Adrenal gland (tissue), 12 donors: ENCODE measurements around the gene AEBP1. TPM values are rescaled to one million over a fixed set of nuclear protein-coding genes. Genes with fewer than 3 reads are reported as not detected.

Experiments used
- DNase-seq, 7 donors: peaks; one replicate each; pipeline ENCODE4 v3.0.0-alpha.2; 2019 to 2020
- H3K27ac ChIP-seq, 5 donors: fragments of 200-600 bp; sonication (generic) in 4 of 5; 1 replicate in 3 of 5; 2 replicates in 2 of 5; pipeline versions ENCODE4 v1.5.1 to v1.8.0; 2016 to 2020; ENCODE audit warnings: mild to moderate bottlenecking in 1 of 5
- H3K27me3 ChIP-seq: fragments of 200-600 bp; 2 replicates; pipeline ENCODE4 v1.8.0; 2021
- H3K36me3 ChIP-seq, 2 donors: fragments of 200-600 bp; replicated peaks in 1 of 2; 1 replicate in 1 of 2; 2 replicates in 1 of 2; pipeline versions ENCODE4 v1.5.1 to v1.8.0; 2018 to 2022
- H3K4me1 ChIP-seq, 2 donors: fragments of 200-600 bp; replicated peaks in 1 of 2; 1 replicate in 1 of 2; 2 replicates in 1 of 2; pipeline versions ENCODE4 v1.5.1 to v1.8.0; 2018 to 2021
- H3K4me3 ChIP-seq, 4 donors: fragments of 200-600 bp; sonication (generic) in 3 of 4; one replicate each; pipeline ENCODE4 v1.5.1; 2016 to 2018
- H3K9me3 ChIP-seq, 3 donors: fragments of 200-600 bp; sonication (generic) in 1 of 3; replicated peaks in 1 of 3; 1 replicate in 2 of 3; 2 replicates in 1 of 3; pipeline versions ENCODE4 v1.5.1 to v1.8.0; 2016 to 2021
- CTCF ChIP-seq, 6 experiments: fragments of 450-650 bp in 4 of 6; fragments of 200-600 bp in 2 of 6; sonication (generic) in 1 of 6; IDR thresholded peaks; 1 replicate in 5 of 6; 2 replicates in 1 of 6; pipeline versions ENCODE4 v1.5.1 to v1.8.0; 2016 to 2021; ENCODE audit warnings: antibody characterized with exemption in 6 of 6, mild to moderate bottlenecking in 2 of 6, moderate library complexity in 1 of 6
- POLR2A ChIP-seq, 2 donors: fragments of 450-650 bp; IDR thresholded peaks; one replicate each; pipeline ENCODE4 v1.6.1; 2017; ENCODE audit warnings: antibody characterized with exemption in 2 of 2, mild to moderate bottlenecking in 2 of 2, moderate library complexity in 1 of 2
- WGBS, 4 donors: extraction: QIAGEN DNeasy Blood & Tissue Kit in 2 of 4; methylation state at CpG; one replicate each; pipeline versions ENCODE4 v1.1.5 to v1.1.7; 2013 to 2017; 5-methylcytosine and 5-hydroxymethylcytosine counted together
- intact Hi-C, 2 donors: fragments of 100-400 bp; cut with DNase I; formaldehyde crosslinking; loops; one replicate each; pipeline versions ENCODE4 v1.14.1 to v1.15.0; 2022 to 2023
- polyA plus RNA-seq, 3 donors: library from polyadenylated mRNA; stranded (reverse); fragments of 200-250 nt in 2 of 3; fragments of 350-450 nt in 1 of 3; fragmentation: Illumina TruSeq in 1 of 3; extraction: RNeasy Lipid Tissue Mini Kit (QIAGEN cat#74804) in 1 of 3; gene quantifications; one replicate each; pipeline ENCODE4 v1.2.3, GENCODE V29; 2013 to 2014
- total RNA-seq, 9 donors: library from RNA; depleted of rRNA in 4 of 9; stranded (reverse); fragments of >200 nt in 4 of 9; fragments of 120-200 nt in 1 of 9; fragmentation: NEBNext Ultra II Directional in 1 of 9; extraction: Animal tissue kit (Norgen Biotek cat#: 25700) in 1 of 9; gene quantifications; one replicate each; pipeline versions ENCODE4 v1.1.0 to v1.2.4, GENCODE V29; 2013 to 2023
- donor health status: healthy with polysubstance abuse.
- donor health status: Bipolar disorder and iron deficiency.
- donor health status: DM: yes; HTN: yes; CAD: no.
- donor health status: DM: no; HTN: no; CAD: no.
- donor health status: DM: no; HTN: no; CAD: no.
- donor health status: DM: yes; HTN: yes; CAD: no.

AEBP1 gene
- total and polyA plus RNA-seq, 12 donors, result 5.4 to 292 (median 127) TPM

GRCh38 chr7:44145969-44146911, 42.1 kb downstream of the AEBP1 start:
- H3K4me3 ChIP-seq, result peak overlapping the region in 1 of 4 donors; percentile 50
- intact Hi-C loops, result no loop called here
- H3K27me3 ChIP-seq, result peaks cover 12% of the 10 kb centered on the region
- peak; percentile 62 to 81 (median 76) for DNase-seq
- H3K36me3 ChIP-seq, result no peaks in the 10 kb centered on the region
- TF ChIP-seq CTCF (IDR thresholded peaks at IDR 0.05) (no peak), POLR2A (IDR thresholded peaks at IDR 0.05) (no peak)
- H3K9me3 ChIP-seq, result no peaks in the 10 kb centered on the region
- 23 to 84% (median 29%) methylated on average over 10 to 65 of the region's 65 CpGs for WGBS, 4 donors
- no peak overlapping the region for H3K27ac ChIP-seq
- H3K4me1 ChIP-seq, result peaks cover 8% of the 10 kb centered on the region in 2 donors

- no peak overlapping the region for H3K27ac ChIP-seq
- no peaks in the 10 kb centered on the region for H3K36me3 ChIP-seq
- H3K4me1 ChIP-seq, result peaks cover 8% of the 10 kb centered on the region in 2 donors
- intact Hi-C loops, result no loop called here
- DNase-seq, result peak in 2 of 7 donors; percentile 4 to 14
- peaks cover 12% of the 10 kb centered on the region for H3K27me3 ChIP-seq
- no peak for TF ChIP-seq POLR2A (IDR thresholded peaks at IDR 0.05)
- TF ChIP-seq CTCF (IDR thresholded peaks at IDR 0.05), result no peak
- no peak overlapping the region for H3K4me3 ChIP-seq
- H3K9me3 ChIP-seq, result no peaks in the 10 kb centered on the region
- 72 to 79% (median 77%) methylated on average over 18 to 33 of the region's 33 CpGs for WGBS, 4 donors
These were observed 43.2 kb downstream of the AEBP1 start for GRCh38 chr7:44147026-44147991.

GRCh38 chr7:44148166-44148565, 44.0 kb downstream of the AEBP1 start:
- Histone ChIP-seq H3K9me3 (no peaks in the 10 kb centered on the region), H3K4me3 (no peak overlapping the region), H3K4me1 (peaks cover 8% of the 10 kb centered on the region in 2 donors), H3K27me3 (peaks cover 12% of the 10 kb centered on the region), H3K27ac (no peak overlapping the region), H3K36me3 (no peaks in the 10 kb centered on the region)
- 72 to 87% (median 81%) methylated on average over 2 of the region's 2 CpGs for WGBS, 4 donors
- TF ChIP-seq CTCF (IDR thresholded peaks at IDR 0.05) (no peak), POLR2A (IDR thresholded peaks at IDR 0.05) (no peak)
- DNase-seq, result peak in 1 of 7 donors; percentile 4
- intact Hi-C loops, result no loop called here
